Erythroblast (primary cell): Measurements from ENCODE around the gene LAIR1.

ENCODE experiments used
- GATA1 ChIP-seq: IDR thresholded peaks from 2 replicates; pipeline ENCODE4 v1.6.1; 2011; ENCODE audit warnings: low read depth, mild to moderate bottlenecking, control low read depth, low read length, moderate library complexity
- POLR2A ChIP-seq: IDR thresholded peaks from 2 replicates; pipeline ENCODE4 v1.6.1; 2011; ENCODE audit warnings: mild to moderate bottlenecking, low read length

- no peak for TF ChIP-seq POLR2A
- no peak for TF ChIP-seq GATA1
Measured at GRCh38 chr19:54354761-54355160, 10.0 kb downstream of the LAIR1 start.
